Natural killer cell (primary cell): Measurements from ENCODE around the gene CA7. TPM values are rescaled to one million over a fixed set of nuclear protein-coding genes. Genes with fewer than 3 reads are reported as not detected.

Source experiments
- ATAC-seq, 3 donors: fragments of 150-1000 bp in 2 of 3; fragments of 200-7000 bp in 1 of 3; cut with Tn5 transposase; 1 replicate in 1 of 3; 2 replicates in 2 of 3; pipeline ENCODE4 v1.10.0; 2021; ENCODE audit warnings: mild to moderate bottlenecking in 2 of 3, moderate library complexity in 2 of 3
- DNase-seq, 2 donors: peaks; one replicate each; pipeline versions ENCODE4 v3.0.0 to v3.0.0-alpha.2; 2013 to 2021; ENCODE audit warnings: mixed read lengths in 1 of 2
- H3K27ac ChIP-seq: one replicate; pipeline ENCODE4 v1.5.1; 2013; ENCODE audit warnings: mild to moderate bottlenecking, low read length
- H3K27me3 ChIP-seq: one replicate; pipeline ENCODE4 v1.6.1; 2013; ENCODE audit warnings: low read length; ENCODE audit not compliant: control insufficient read depth, insufficient read depth
- H3K36me3 ChIP-seq: one replicate; pipeline ENCODE4 v1.6.1; 2013; ENCODE audit warnings: low read length; ENCODE audit not compliant: control insufficient read depth, insufficient read depth
- H3K4me1 ChIP-seq: one replicate; pipeline ENCODE4 v1.6.1; 2013; ENCODE audit warnings: low read length; ENCODE audit not compliant: control insufficient read depth, insufficient read depth
- H3K4me3 ChIP-seq: one replicate; pipeline ENCODE4 v1.5.1; 2013; ENCODE audit warnings: low read length
- H3K9me3 ChIP-seq: one replicate; pipeline ENCODE4 v1.6.1; 2013; ENCODE audit warnings: low read length; ENCODE audit not compliant: control insufficient read depth, insufficient read depth
- H3K27ac Mint-ChIP-seq, 2 donors: one replicate each; pipeline ENCODE4 v1.8.0; 2022; ENCODE audit warnings: mild to moderate bottlenecking in 2 of 2, mixed read lengths in 2 of 2, moderate library complexity in 1 of 2
- H3K27me3 Mint-ChIP-seq, 2 donors: one replicate each; pipeline ENCODE4 v1.8.0; 2022; ENCODE audit warnings: low read depth in 2 of 2, mixed read lengths in 2 of 2
- H3K36me3 Mint-ChIP-seq: one replicate; pipeline ENCODE4 v1.8.0; 2022; ENCODE audit warnings: mixed read lengths
- H3K4me1 Mint-ChIP-seq, 2 donors: one replicate each; pipeline ENCODE4 v1.8.0; 2022; ENCODE audit warnings: mixed read lengths in 2 of 2
- H3K4me3 Mint-ChIP-seq: one replicate; pipeline ENCODE4 v1.8.0; 2022; ENCODE audit warnings: mild to moderate bottlenecking, moderate library complexity, mixed read lengths
- H3K9me3 Mint-ChIP-seq, 2 donors: one replicate each; pipeline ENCODE4 v1.8.0; 2022; ENCODE audit warnings: mixed read lengths in 2 of 2
- CTCF ChIP-seq: fragments of 200-600 bp; IDR thresholded peaks from one replicate; pipeline ENCODE4 v1.8.0; 2022; ENCODE audit warnings: antibody characterized with exemption
- WGBS: methylation state at CpG from one replicate; pipeline ENCODE4 v1.1.7; 2013; ENCODE audit warnings: missing lambda C conversion rate; ENCODE audit not compliant: insufficient coverage; 5-methylcytosine and 5-hydroxymethylcytosine counted together
- intact Hi-C: fragments of 100-400 bp; cut with micrococcal nuclease; formaldehyde crosslinking; loops from one replicate; pipeline ENCODE4 v1.14.2; 2022
- total RNA-seq, 4 donors: library from RNA; stranded (reverse); fragments of 120-200 nt in 1 of 4; gene quantifications; one replicate each; pipeline versions ENCODE4 v1.2.3 to v1.2.4, GENCODE V29; 2013 to 2022

Gene CA7
- total RNA-seq, 3 donors from 2014 or later (not counting 1 experiment from before 2014, with no cell fraction given): not detected

- Mint-ChIP-seq H3K9me3 (no peaks in the 10 kb centered on the region), H3K27ac (peak within 1 kb of the TSS; percentile 75), H3K4me1 (peaks cover 26 to 27% of the 10 kb centered on the region in 2 donors), H3K36me3 (peaks cover 9% of the 10 kb centered on the region), H3K27me3 (no peaks in the 10 kb centered on the region), H3K4me3 (peak within 1 kb of the TSS; percentile 80)
- peaks cover 16% of the 10 kb centered on the region for H3K36me3 ChIP-seq
- peak; percentile 92 to 97 for DNase-seq
- H3K4me1 ChIP-seq: peaks cover 16% of the 10 kb centered on the region
- peak within 1 kb of the TSS; percentile 65 for H3K4me3 ChIP-seq
- H3K27ac ChIP-seq: peak within 1 kb of the TSS; percentile 26
- peak; percentile 98 for TF ChIP-seq CTCF
- intact Hi-C loops: loop anchor here (1.0 kb wide), 1 partner anchor 38 kb away; no protein-coding TSS in a partner anchor
- no peaks in the 10 kb centered on the region for H3K9me3 ChIP-seq
- ATAC-seq: peak; percentile 97 to 98 (median 97)
- H3K27me3 ChIP-seq: no peaks in the 10 kb centered on the region
- under 1% methylated on average over 84 of the region's 84 CpGs for WGBS
Observed at GRCh38 chr16:66830422-66831404, 13.5 kb upstream of the CA7 start, which contains the start of gene NAE1. NAE1 (minus strand) TSS chr16:66830976; CDS start chr16:66830899, 77 bp downstream.

- no peak overlapping the region for H3K27ac ChIP-seq
- DNase-seq (no peak), ATAC-seq (no peak)
- no peaks in the 10 kb centered on the region for H3K9me3 ChIP-seq
- 75% methylated on average over 2 of the region's 3 CpGs for WGBS
- TF ChIP-seq CTCF: no peak
- Mint-ChIP-seq H3K27ac (no peak overlapping the region), H3K4me1 (peaks cover 16 to 18% of the 10 kb centered on the region in 2 donors), H3K27me3 (no peaks in the 10 kb centered on the region), H3K9me3 (no peaks in the 10 kb centered on the region), H3K36me3 (no peaks in the 10 kb centered on the region), H3K4me3 (no peak overlapping the region)
- H3K4me1 ChIP-seq: peaks cover 16% of the 10 kb centered on the region
- no peaks in the 10 kb centered on the region for H3K27me3 ChIP-seq
- peaks cover 4% of the 10 kb centered on the region for H3K36me3 ChIP-seq
- intact Hi-C loops: no loop called here
- H3K4me3 ChIP-seq: no peak overlapping the region
Observed at GRCh38 chr16:66832190-66832589, 12.0 kb upstream of the CA7 start.

DNA sequence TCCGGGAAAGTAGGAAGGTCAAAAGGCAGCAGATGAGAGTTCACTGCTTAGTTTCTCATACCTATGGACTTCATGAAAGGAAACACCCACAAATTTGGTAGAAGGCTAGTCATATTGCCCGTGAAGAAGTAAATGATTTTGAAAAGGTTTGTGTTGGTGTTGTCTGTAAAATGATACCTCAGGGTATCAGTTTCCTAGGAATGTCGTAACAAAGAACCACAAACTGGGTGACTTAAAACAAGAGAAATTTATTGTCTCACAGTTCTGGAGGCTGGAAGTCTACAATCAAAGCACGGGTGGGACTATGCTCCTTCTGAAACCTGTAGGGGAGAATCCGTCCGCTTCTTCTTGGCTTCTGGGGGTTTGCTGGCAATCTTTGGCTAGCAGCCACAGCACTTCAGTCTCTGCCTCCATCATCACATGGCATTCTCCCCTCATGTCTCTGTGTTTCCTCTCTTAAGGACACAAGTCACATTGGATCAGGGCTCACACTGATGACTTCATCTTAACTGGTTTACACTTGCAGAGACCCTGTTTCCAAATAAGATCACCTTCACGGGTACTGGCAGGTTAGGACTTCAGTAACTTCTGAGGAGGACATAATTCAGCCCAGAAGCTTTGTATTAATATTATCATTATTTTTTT lies 11.4 kb upstream of the CA7 start:
- DNase-seq (no peak), ATAC-seq (no peak)
- Histone ChIP-seq H3K9me3 (no peaks in the 10 kb centered on the region), H3K27me3 (no peaks in the 10 kb centered on the region), H3K36me3 (peaks cover 2% of the 10 kb centered on the region), H3K4me1 (peaks cover 16% of the 10 kb centered on the region), H3K27ac (no peak overlapping the region), H3K4me3 (no peak overlapping the region)
- H3K27ac Mint-ChIP-seq: no peak overlapping the region
- H3K4me1 Mint-ChIP-seq: peaks cover 12 to 16% of the 10 kb centered on the region in 2 donors
- H3K4me3 Mint-ChIP-seq: peak overlapping the region; percentile 17
- H3K36me3 Mint-ChIP-seq: no peaks in the 10 kb centered on the region
- no peaks in the 10 kb centered on the region for H3K27me3 Mint-ChIP-seq
- no peaks in the 10 kb centered on the region for H3K9me3 Mint-ChIP-seq
- WGBS: 83% methylated on average over 6 of the region's 7 CpGs
- no peak for TF ChIP-seq CTCF
- intact Hi-C loops: no loop called here
